Measurements from ENCODE around the gene ZNF609.

- TF ChIP-seq POLR2A (IDR thresholded peaks at IDR 0.05) (no peak), CTCF (IDR thresholded peaks at IDR 0.05) (no peak)
Measured at GRCh38 chr15:64650552-64650951, 190.2 kb downstream of the ZNF609 start.
